HG03442 (cell line): ENCODE measurements around the gene HDAC2.
"Not testable (repeated sequence)": the region's sequence is repeated elsewhere in the genome, so short reads cannot be mapped to it uniquely, and the experiment has no call there.

Source experiments
- ATAC-seq: cut with Tn5 transposase; IDR thresholded peaks from one replicate; pipeline ENCODE4 v1.9.1; 2021; ENCODE audit warnings: mild to moderate bottlenecking, moderate library complexity; ENCODE audit not compliant: unreplicated experiment

Gene HDAC2

GRCh38 chr6:113970805-113971676 is at the start of gene HDAC2:
TSS of gene HDAC2 (minus strand) at chr6:113971148. CDS start at chr6:113970908, 240 bp downstream.
- ATAC-seq: peak; percentile 82

- no peak for ATAC-seq
These were observed 49.2 kb upstream of the HDAC2 start for GRCh38 chr6:114020196-114020595.

GRCh38 chr6:114017146-114017545 is 46.2 kb upstream of the HDAC2 start:
- not testable (repeated sequence) for ATAC-seq

GRCh38 chr6:114014106-114014505 is 43.2 kb upstream of the HDAC2 start:
- not testable (repeated sequence) for ATAC-seq

- ATAC-seq: not testable (repeated sequence)
These were observed 40.5 kb upstream of the HDAC2 start for GRCh38 chr6:114011486-114011885.

GRCh38 chr6:114010540-114010939 is 39.6 kb upstream of the HDAC2 start:
- ATAC-seq: no peak

- no peak for ATAC-seq
These were observed 38.2 kb upstream of the HDAC2 start for GRCh38 chr6:114009192-114009591.

- ATAC-seq: no peak
These were observed 37.4 kb upstream of the HDAC2 start for GRCh38 chr6:114008331-114008730.

GRCh38 chr6:114007516-114007915 is 36.6 kb upstream of the HDAC2 start:
- peak; percentile 99 for ATAC-seq

- ATAC-seq: no peak
These were observed 30.4 kb upstream of the HDAC2 start for GRCh38 chr6:114001354-114001753.

- no peak for ATAC-seq
These were observed 29.1 kb upstream of the HDAC2 start for GRCh38 chr6:114000069-114000468.

GRCh38 chr6:113999284-113999683 is 28.3 kb upstream of the HDAC2 start:
- ATAC-seq: no peak

GRCh38 chr6:113998811-113999210 is 27.9 kb upstream of the HDAC2 start:
- no peak for ATAC-seq

- ATAC-seq: no peak
These were observed 26.2 kb upstream of the HDAC2 start for GRCh38 chr6:113997116-113997515.

- no peak for ATAC-seq
These were observed 24.7 kb upstream of the HDAC2 start for GRCh38 chr6:113995634-113996033.

GRCh38 chr6:113994934-113995342 is 24.0 kb upstream of the HDAC2 start:
- ATAC-seq: peak; percentile 98

GRCh38 chr6:113989675-113990074 is 18.7 kb upstream of the HDAC2 start:
- ATAC-seq: no peak

- not testable (repeated sequence) for ATAC-seq
These were observed 11.7 kb upstream of the HDAC2 start for GRCh38 chr6:113982675-113983074.

- no peak for ATAC-seq
These were observed 11.2 kb upstream of the HDAC2 start for GRCh38 chr6:113982055-113982550.

- ATAC-seq: peak; percentile 80
These were observed 10.1 kb upstream of the HDAC2 start for GRCh38 chr6:113980937-113981554.

- ATAC-seq: peak; percentile 56
These were observed 9.0 kb upstream of the HDAC2 start for GRCh38 chr6:113979937-113980336.

GRCh38 chr6:113978084-113978675 is 7.2 kb upstream of the HDAC2 start:
- ATAC-seq: no peak
